Cardiac muscle cell (in vitro differentiated cells and primary cell): ENCODE measurements around the gene CCDC33. TPM values are rescaled to one million over a fixed set of nuclear protein-coding genes. Genes with fewer than 3 reads are reported as not detected.

ENCODE experiments used
- DNase-seq, 2 donors: peaks; one replicate each; pipeline versions ENCODE4 v3.0.0 to v3.0.0-alpha.2; 2010 to 2017; ENCODE audit warnings: low read depth in 1 of 2, low spot score in 1 of 2
- H3K27ac ChIP-seq: fragments of 200-600 bp; sonication (generic); 2 replicates; pipeline ENCODE4 v1.5.1; 2016
- H3K27me3 ChIP-seq: fragments of 200-600 bp; sonication (generic); 2 replicates; pipeline ENCODE4 v1.6.0; 2016; ENCODE audit warnings: control low read depth
- H3K36me3 ChIP-seq: fragments of 200-600 bp; sonication (generic); 2 replicates; pipeline ENCODE4 v1.5.1; 2016; ENCODE audit warnings: control low read depth
- H3K4me1 ChIP-seq: fragments of 200-600 bp; sonication (generic); 2 replicates; pipeline ENCODE4 v1.8.1; 2017; ENCODE audit warnings: low read depth, mild to moderate bottlenecking, mixed run types
- H3K4me3 ChIP-seq: fragments of 200-600 bp; sonication (generic); 2 replicates; pipeline ENCODE4 v1.5.1; 2016; ENCODE audit warnings: mild to moderate bottlenecking
- H3K9me3 ChIP-seq: fragments of 200-600 bp; sonication (generic); 2 replicates; pipeline ENCODE4 v1.5.1; 2017; ENCODE audit warnings: low read depth, mild to moderate bottlenecking, control low read depth
- CTCF ChIP-seq: IDR thresholded peaks from 2 replicates; pipeline ENCODE4 v1.5.1; 2012; ENCODE audit warnings: low read depth, mild to moderate bottlenecking, low read length
- polyA plus RNA-seq: library from polyadenylated mRNA; unstranded; fragments of >200 nt; fragmentation: Nextera tagmentation; extraction: Ambion mirVana; gene quantifications from 2 replicates; pipeline ENCODE4 v1.2.1, GENCODE V29; 2016
- total RNA-seq: library from RNA; depleted of rRNA; stranded (reverse); fragments of >200 nt; gene quantifications from 2 replicates; pipeline ENCODE4 v1.2.3, GENCODE V29; 2016

CCDC33 gene
- total and polyA plus RNA-seq, 2 experiments from 2014 or later = 3.1 to 9.5 TPM

GRCh38 chr15:74227968-74228722, 8.0 kb upstream of the CCDC33 start:
- H3K4me1 ChIP-seq = peaks cover 23% of the 10 kb centered on the region
- H3K4me3 ChIP-seq = no peak overlapping the region
- TF ChIP-seq CTCF = no peak
- H3K27ac ChIP-seq = no peak overlapping the region
- no peaks in the 10 kb centered on the region for H3K36me3 ChIP-seq
- H3K27me3 ChIP-seq = no peaks in the 10 kb centered on the region
- no peaks in the 10 kb centered on the region for H3K9me3 ChIP-seq
- DNase-seq = peak in 1 of 2 donors; percentile 81

GRCh38 chr15:74228723-74229081, 7.4 kb upstream of the CCDC33 start:
- Histone ChIP-seq H3K4me1 (peaks cover 22% of the 10 kb centered on the region), H3K36me3 (no peaks in the 10 kb centered on the region), H3K4me3 (no peak overlapping the region), H3K27ac (no peak overlapping the region), H3K9me3 (no peaks in the 10 kb centered on the region), H3K27me3 (no peaks in the 10 kb centered on the region)
- no peak for TF ChIP-seq CTCF
- DNase-seq = peak; percentile 61 to 67

GRCh38 chr15:74229686-74230085, 6.4 kb upstream of the CCDC33 start:
- H3K4me1 ChIP-seq = peaks cover 21% of the 10 kb centered on the region
- TF ChIP-seq CTCF = no peak
- H3K27me3 ChIP-seq = no peaks in the 10 kb centered on the region
- H3K36me3 ChIP-seq = no peaks in the 10 kb centered on the region
- no peak overlapping the region for H3K27ac ChIP-seq
- H3K4me3 ChIP-seq = no peak overlapping the region
- no peaks in the 10 kb centered on the region for H3K9me3 ChIP-seq
- DNase-seq = no peak

DNA sequence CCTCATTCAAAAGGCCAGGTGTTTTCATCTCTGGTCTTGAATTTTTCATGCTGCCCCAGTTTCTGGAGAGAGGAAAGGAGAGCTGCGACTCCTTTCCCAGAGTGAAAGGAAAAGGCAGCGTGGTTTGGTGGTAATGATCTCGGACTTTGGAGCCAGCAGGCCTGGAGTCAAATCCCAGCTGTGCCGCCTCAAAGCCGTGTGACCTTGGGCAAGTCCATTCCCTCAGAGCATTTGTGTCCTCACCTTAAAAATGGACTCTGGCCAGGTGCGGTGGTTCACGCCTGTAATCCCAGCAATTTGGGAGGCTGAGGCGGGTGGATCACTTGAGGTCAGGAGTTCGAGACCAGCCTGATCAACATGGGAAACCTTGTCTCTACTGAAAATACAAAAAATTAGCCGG, 4.7 kb upstream of the CCDC33 start:
- H3K9me3 ChIP-seq = no peaks in the 10 kb centered on the region
- H3K4me3 ChIP-seq = no peak overlapping the region
- no peak overlapping the region for H3K27ac ChIP-seq
- H3K4me1 ChIP-seq = peaks cover 20% of the 10 kb centered on the region
- no peak for DNase-seq
- no peaks in the 10 kb centered on the region for H3K36me3 ChIP-seq
- no peak for TF ChIP-seq CTCF
- no peaks in the 10 kb centered on the region for H3K27me3 ChIP-seq

DNA sequence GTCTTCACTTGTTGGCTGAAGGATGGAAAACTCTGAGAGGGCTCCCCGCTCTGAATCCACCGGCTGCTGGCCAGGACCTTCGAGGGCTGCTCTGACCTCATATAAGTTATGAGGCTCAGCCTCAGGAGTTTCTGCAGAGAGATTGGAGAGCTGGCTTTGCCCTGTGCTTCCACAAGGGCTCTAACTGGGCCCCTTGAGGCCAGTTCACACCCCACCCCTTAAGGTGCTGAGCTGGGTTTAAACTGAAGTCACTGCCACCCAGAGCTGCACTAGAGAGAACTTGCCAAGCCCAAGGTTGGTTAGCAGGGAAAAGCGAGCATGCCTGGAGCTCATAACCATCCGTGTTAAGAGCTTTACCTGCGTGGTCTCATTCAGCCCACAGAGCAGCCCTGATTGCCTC, 2.8 kb upstream of the CCDC33 start:
- Histone ChIP-seq H3K27me3 (no peaks in the 10 kb centered on the region), H3K4me3 (no peak overlapping the region), H3K9me3 (no peaks in the 10 kb centered on the region), H3K4me1 (peaks cover 16% of the 10 kb centered on the region), H3K27ac (no peak overlapping the region), H3K36me3 (no peaks in the 10 kb centered on the region)
- no peak for DNase-seq
- TF ChIP-seq CTCF = no peak
